DOHH2 (cell line): Measurements from ENCODE around the gene THRB.

Source experiments
- EZH2phosphoT487 ChIP-seq: fragments of 200-600 bp; sonication (generic); IDR thresholded peaks from 2 replicates; pipeline ENCODE4 v1.6.1; 2017; ENCODE audit warnings: borderline replicate concordance, mild to moderate bottlenecking, antibody characterized with exemption, low read length, moderate library complexity, mixed read lengths
- TF ChIP-seq, protein P1 (sequence below): fragments of 200-600 bp; sonication (generic); IDR thresholded peaks from one replicate; pipeline ENCODE4 v1.5.1; 2014; ENCODE audit warnings: antibody characterized with exemption, mild to moderate bottlenecking, low read depth, low read length; ENCODE audit not compliant: poor library complexity, severe bottlenecking

DNA sequence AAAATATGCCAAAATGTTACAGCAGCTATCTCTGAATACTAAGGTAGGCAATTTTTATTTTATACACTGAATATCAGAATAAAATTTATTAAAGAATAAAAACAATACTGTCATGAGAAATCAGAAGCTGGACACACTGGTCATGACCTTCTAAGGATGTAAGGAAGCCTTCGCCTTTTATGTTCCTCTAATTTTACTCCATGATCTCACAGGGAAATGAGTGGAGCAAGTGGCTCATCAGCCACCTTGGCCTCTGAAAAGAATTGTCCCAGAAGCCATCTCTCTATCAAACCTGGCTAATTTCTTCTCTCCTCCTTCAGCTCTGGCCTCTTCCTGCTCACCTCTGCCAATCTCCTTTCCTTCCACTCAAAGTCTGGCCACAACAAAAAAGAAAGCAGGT is 48.6 kb downstream of the THRB start:
- TF ChIP-seq, protein P1, sequence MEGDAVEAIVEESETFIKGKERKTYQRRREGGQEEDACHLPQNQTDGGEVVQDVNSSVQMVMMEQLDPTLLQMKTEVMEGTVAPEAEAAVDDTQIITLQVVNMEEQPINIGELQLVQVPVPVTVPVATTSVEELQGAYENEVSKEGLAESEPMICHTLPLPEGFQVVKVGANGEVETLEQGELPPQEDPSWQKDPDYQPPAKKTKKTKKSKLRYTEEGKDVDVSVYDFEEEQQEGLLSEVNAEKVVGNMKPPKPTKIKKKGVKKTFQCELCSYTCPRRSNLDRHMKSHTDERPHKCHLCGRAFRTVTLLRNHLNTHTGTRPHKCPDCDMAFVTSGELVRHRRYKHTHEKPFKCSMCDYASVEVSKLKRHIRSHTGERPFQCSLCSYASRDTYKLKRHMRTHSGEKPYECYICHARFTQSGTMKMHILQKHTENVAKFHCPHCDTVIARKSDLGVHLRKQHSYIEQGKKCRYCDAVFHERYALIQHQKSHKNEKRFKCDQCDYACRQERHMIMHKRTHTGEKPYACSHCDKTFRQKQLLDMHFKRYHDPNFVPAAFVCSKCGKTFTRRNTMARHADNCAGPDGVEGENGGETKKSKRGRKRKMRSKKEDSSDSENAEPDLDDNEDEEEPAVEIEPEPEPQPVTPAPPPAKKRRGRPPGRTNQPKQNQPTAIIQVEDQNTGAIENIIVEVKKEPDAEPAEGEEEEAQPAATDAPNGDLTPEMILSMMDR = no peak
- TF ChIP-seq EZH2phosphoT487 = no peak
